HG03196 (cell line): ENCODE results near the gene DELE1.
"Not testable (repeated sequence)": the region's sequence is repeated elsewhere in the genome, so short reads cannot be mapped to it uniquely, and the experiment has no call there.

ENCODE experiments used
- ATAC-seq: cut with Tn5 transposase; IDR thresholded peaks from one replicate; pipeline ENCODE4 v1.9.1; 2021; ENCODE audit not compliant: unreplicated experiment

Gene DELE1

DNA sequence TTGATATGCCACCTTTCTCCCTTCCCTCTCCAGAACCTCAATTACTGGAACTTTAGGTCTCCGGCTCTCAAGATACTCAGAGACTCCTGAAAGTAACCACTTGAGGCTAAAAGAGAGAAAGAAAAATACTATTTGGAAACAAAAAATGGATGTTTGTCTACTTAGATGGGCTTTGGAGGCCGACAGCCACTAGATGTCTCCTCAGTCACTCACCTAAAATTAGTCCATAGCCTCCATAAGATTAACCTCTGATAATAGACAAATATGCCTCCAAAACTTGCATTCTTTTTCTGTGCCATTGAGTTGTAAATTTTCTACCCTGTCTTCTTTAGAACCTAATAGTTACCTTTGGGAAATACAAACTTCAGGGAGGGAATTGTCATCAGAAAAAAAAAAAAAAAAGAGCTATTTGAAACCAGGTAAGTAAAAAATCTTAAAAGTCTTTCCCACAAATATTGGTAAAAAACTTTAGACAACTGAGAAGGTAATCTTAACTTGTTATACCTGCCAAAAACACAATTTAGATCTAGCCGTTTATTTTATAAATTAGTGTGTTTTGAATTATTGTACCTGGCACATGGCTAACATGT is 34.3 kb upstream of the DELE1 start:
- no peak for ATAC-seq

DNA sequence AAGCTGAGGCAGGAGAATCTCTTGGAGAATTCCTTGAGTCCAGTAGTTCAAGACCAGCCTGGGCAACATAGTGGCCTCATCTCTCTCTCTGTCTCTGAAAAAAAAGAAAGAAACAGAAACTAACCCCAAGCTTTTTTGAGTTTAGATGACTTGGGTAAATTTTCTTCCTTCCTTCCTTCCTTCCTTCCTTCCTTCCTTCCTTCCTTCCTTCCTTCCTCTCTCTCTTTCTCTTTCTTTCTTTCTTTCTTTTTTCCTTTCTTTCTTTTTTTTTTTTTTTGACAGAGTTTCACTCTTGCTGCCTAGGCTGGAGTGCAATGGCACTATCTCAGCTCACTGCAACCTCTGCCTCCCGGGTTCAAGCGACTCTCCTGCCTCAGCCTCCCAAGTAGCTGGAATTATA is 33.2 kb upstream of the DELE1 start:
- not testable (repeated sequence) for ATAC-seq

DNA sequence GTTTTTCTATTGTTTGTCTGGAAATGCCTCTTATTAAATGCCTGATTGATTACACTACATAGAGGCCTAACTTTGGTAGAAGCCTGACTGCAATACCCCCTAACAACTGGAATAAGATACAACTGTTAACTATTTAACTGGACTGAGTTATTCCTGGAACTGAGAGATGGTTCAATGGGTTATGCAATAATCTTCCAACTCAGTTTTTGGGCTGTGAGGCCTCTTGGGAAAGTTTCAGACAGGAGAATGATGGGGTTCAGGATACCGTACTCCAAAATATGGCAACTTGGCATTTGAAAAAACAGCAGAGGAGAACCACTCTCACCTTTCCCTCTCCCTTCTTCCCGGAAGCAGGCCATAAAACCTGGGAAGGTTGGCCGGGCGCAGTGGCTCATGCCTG is 26.2 kb upstream of the DELE1 start:
- no peak for ATAC-seq

DNA sequence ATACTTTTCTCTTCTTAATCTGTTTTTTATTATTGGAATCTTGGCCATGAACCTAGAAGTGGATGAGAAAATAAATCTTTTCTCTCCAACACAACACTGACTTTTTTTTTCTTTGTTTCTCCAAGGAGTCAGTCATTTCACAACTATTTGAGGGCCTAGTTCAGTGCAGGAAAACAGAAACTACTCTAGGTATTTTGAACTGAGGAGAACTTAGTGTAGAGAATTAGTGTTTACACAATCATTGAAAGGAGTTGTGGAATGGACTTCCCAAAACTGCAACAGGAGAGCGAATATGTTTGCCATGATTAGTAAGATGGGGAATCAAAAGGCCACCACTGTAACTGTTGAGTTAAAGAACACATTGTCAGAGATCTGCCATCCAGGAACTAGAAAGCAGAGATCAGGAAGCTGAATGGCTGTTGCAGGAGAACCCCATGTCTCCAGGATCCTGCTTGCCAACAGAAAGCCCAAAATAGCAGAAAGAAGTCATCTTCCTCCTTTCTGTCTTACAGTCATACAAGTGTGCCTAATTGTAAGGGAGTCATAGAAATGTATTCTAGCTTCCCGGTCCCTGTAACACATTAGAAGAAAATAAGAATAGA is 25.1 kb upstream of the DELE1 start:
- no peak for ATAC-seq

DNA sequence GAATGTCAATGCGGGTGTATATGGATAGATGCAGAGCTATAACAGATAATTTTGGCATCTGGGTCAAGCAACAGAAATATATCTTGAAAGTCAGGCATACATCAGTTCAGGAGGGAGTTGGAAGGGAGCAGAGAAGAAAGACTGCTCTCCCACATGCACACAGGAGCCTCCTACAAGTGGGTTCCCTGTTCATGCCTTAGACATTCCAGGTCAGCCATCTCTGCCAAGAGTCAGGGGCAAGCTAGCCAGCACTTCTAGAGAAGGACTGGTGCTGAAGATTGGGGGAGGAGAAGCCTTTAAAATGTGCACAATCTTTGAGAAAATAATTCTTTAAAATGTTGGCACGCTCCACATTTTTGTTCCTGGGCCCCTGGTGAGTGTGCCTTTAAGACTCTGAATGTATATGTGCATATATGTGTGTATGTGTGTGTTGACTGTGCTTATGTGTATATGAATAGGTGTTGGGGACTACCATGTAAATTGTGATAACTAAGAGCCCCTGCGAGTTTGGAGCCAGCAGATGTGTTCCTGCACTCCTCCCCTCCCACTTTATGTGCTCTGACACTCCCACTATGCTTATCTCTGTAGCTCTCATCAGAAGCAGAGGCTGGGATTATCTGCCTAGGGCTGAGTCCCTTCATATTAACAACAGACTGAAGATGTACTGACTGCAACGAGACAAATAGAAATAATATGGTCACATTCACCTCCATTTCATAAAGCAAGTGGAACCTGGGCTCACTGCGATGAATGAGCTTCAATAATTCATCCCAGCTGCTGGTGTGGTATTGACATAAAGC is 21.5 kb upstream of the DELE1 start:
- no peak for ATAC-seq

DNA sequence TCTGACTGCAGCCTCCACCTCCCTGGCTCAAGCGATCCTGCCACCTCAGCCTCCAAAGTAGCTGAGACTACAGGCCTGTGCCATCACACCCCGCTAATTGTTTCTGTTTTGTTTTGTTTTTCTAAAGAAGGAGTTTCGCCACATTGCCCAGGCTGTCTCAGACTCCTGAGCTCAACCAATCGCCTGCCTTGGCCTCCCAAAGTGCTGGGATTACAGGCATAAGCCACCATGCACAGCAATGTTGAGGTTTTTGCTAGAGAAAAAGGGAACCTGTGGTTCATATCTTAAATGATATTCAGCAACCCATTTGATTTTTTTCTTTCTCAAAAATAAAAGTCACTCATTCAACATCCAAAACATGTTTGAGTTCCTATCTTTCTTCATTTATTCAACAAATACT is 20.4 kb upstream of the DELE1 start:
- ATAC-seq = no peak

DNA sequence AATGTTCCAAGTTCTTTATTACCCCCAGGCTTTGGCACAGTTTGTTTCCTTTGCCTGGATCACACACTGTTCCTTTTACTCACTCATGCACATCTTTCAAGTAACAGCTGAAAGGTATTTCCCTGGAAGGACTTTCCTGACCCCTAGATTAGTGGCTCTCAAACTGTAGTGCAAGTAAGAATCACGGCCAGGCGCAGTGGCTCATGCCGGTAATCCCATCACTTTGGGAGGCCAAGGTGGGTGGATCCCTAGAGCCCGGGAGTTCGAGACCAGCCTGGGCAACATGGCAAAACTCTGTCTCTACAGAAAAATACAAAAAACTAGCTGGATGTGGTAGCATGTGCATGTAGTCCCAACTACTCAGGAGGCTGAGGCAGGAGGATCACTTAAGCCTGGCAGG is 19.1 kb upstream of the DELE1 start:
- no peak for ATAC-seq

DNA sequence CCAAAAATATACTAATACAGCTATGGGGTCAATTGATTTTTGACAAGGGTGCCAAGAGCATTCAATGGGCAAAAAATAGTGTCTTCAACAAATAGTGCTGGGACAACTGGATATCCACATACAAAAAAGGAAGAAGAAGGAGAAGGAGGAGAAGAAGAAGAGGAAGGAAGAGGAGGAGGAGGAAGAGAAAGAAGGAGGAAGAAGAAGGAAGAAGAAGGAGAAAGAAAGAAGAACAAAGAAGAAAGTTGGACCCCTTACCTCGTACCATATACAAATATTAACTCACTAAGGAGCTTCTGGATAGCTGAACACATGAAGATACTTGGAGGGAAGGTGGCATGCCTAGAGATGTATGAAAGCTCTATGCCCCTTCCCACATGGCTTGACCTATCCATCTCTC is 17.2 kb upstream of the DELE1 start:
- ATAC-seq = no peak

DNA sequence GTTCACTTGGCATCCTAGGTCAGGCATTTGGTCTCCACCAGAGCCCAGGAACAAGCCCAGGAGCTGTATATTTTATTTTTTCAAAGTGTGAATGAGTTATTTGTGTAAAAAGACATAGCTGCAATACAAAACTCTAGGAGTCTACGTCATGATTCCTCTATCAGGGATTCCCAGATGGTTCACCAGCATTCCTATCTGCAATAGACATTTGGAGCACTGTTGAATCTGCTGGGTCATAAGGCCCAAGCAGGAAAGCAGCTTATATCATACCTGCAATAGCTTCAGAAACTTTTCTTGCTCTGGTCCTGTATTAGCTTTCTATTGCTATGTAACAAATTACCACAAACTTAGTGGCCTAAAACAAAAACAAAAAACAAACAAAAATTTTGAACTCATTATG is 16.7 kb upstream of the DELE1 start:
- no peak for ATAC-seq

DNA sequence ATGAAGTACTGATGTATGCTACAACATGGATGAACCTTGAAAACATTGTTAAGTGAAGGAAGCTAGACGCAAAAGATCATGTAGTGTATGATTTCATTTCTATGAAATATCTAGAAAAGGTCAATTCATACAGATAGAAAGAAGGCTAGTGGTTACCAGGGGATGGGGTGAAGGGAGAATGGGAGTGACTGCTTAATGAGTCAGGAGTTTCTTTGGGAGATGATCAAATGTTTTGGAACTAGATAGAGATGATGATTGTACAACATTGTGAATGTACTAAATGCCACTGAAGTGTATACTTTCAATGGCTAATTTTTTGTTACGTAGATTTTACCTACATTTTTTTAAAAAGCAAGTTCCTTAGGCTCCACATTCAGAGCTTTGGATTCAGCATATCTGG is 14.9 kb upstream of the DELE1 start:
- ATAC-seq = no peak

DNA sequence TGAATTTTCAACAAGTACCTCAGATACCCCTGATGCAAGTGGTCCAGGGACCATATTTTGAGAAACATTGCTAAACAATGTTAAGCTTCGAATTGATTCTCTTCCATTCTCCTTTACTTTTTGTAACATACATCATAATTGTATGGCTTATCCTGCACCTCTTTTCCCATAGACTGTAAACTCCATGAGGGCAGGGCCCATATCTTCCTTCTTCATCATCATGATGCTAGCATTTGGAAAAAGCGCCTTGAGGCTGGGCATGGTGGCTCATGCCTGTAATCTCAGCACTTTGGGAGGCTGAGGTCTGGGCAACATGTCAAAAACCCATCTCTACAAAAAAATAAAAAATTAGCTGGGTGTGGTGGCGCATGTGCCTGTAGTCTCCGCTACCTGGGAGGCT is 14.5 kb upstream of the DELE1 start:
- no peak for ATAC-seq

DNA sequence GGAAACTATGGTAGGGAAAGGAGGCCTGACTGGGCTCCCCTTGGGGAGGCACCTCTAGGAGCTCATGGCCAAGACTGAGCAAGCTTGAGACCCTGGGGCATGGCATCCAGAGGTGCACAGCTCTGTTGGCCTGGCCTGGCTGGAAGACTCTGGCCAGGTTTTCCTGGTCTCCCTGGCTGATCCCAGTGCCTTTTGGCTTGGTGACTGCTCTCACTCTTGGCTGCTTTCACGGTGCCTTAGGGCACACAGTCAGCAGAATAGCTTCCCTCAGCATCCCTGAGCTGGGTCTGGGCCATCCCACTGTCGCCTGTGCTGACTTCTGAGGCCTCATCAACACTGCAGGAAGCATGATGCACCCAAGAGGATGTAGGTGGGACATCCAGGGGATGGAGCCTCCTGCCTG is 13.4 kb upstream of the DELE1 start:
- no peak for ATAC-seq

DNA sequence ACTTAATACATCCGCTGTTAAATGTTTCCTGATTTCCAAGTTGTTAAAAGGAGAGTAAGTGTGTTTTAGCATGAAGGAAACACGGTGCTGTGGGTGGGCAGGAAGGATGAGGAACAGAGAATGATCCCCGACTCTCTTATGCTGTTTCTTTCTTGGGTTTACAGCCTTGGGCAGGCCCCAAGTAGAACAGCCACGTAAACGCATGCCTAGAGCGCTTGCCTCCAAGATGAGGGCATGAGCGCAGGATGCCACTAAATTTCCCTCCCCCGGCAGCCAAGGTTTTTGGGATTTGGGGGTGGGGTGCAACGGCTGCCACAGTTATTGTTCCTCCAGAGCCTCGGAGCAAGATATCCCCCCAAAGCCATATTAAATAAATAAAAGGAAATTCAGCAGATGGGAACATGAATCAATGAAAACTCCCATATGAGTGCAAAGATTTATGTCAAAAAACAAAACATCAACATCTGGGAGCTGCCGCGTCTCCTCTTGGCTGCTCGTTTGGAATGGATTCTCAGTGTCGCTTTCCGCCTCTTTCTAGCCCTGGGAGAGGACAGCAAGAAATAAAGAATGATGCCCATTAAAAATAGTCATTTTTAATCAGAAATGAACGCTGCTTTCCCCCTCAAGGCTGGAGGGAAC is 10.0 kb upstream of the DELE1 start:
- ATAC-seq = no peak

DNA sequence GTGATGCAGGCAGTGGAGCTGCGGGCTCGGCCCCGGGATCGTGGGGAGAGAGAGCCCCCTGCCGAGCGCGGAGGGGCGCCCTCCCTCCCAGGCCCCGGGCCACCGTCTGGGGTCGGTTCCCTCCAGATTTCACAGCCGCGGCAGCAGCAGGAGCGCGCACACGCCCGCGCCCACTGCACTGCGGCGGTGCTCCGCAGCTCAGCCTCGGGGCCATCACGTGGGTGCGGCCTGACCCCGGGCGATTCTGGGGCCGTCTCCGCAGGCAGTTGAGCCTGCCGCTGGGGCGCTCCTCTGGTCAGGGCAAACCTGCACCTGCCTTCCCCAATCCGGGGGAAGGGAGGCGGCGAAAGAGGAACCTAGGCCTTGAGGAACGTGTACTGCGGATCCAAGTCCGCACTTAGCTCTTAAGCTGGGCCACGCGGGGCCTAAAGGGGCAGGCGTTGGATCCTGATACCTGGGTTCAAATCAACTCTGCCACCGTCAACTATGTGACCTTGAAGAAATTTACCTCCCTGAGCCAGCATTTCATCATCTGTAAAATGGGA is 9.4 kb upstream of the DELE1 start:
- peak; percentile 61 for ATAC-seq

DNA sequence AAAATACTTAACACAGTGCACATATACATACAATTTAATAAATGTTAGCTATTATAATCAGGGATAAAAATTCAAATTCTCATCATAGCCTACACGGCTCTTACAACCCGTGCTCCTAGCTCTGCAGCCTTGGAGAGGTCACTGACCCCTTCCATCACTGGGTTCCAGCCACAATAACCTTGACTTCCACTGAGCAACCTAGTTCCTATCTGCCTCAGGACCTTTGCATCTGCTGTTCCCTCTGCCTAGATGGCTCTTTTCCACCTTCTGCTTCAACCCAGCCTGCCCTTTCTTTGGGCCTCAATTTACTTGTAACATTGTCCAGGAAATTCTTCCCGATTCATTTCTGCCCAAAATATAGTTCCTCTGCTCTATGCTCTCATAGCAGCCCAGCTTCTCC is 8.9 kb upstream of the DELE1 start:
- no peak for ATAC-seq

DNA sequence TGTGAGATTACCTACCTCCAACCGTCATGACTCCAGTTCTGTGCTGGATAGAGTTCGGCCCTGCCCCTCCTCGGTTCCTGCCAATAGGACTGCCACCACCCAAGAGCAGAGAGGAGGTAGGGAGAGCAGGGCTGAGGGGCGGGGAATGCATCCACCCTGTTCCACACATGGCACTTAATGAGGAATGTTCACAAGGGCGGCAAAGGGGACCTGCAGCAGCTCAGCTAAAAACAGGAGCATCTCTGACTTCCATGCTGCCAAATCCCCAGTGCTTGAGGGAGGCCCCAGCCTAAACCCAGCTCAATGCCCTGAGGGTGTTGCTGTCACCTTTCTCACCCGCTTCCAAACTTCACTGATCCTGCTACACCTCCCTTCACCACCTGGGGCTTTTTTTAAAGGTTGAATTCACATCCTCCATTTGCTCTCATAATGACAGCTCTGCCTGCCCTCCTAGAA is 7.8 kb upstream of the DELE1 start:
- no peak for ATAC-seq

DNA sequence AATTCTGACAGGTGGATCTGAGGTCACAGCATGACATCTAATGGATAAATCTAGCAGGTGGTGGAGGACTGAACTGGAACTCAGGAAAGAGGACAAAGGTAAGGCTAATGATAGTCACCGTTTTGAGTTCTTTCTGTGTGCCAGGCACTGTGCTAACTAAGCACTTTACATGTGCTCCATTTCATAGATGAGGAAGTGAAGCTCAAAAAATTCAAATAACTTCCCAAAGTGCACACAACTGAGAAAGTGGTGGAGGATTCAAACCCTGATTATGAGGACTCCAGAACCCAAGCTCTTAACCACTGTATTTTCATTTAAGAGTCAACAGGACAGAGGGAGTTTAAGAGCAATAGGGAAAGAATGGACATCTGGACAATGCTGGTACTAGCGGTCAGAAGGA is 7.1 kb upstream of the DELE1 start:
- ATAC-seq = no peak

DNA sequence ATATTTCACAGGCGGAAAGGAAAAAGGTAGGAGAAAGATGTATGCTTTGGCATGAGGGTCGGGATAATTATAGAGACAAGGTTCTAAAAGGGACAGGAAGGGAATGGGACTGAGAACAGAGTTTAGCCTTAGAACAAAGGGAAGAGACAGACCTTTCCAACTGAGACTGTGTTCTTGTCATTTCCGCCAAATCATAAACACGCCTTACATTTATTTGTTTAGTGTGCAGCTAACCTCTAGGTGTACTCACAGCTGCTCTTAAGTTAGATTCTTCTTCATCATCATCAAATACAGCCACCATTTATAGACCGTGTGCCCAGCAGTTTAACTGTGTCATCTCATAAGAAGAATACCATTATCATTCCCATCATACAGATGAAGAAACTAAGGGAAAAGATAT is 5.9 kb upstream of the DELE1 start:
- ATAC-seq = no peak

DNA sequence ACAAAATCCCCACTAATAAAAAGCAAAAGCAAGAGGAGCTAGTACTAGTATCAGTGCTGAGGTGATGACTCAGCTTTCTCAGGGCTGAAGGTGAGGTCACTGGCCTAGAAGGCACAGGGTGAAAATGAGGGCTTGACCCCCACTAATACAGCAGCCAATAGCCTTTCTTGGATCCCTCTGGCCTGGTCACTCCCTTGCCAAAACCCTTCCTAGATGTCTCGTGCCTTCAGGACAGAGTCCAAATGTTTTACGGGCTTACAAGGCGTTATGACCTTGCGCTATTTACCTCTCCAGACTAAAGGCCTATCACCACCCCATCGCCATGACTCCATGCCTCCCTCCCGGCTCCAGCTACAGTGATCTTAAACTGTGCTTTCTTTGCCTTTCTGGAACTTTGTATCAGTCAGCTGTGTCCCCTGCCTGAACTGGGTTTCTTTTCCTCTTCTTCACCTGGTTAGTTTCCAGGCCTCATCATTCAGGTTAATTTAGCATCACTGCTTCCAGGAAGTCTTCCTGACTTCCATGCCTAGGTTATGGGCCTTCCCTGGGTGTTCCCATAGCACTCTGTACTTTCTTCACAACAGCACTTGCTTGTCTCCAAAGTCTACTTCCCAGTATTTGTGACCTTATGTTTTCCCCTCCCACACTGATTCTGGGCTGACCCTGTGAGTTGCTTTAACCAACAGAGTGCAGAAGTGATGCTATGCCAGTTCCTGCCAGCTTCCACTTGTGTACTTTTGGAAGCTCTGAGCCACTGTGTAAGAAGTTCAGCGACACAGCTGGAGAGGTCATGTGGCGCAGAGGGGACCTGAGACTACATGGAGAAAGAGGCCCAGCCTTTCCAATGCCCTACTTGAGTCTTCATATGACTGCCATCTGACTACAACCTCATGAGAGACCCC is 4.2 kb upstream of the DELE1 start:
- ATAC-seq = no peak

DNA sequence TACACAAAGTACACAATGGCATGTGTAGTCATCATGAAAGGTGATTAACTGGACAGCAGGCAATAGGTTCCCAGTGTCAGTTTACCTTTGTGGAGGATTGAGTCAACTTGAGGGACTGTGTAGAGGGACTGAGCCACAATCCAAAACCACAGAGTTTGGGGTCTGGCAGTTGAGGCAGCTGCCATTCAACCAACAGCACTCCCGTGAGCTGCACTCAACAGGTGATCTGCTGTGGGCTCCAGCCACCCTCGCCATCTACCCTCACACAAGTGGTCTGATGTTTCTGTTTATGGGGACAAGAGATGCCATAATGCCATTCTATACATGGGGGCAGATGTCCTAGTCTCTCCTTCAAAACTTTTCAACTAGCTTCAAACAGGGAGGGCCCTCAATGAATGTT is 2.9 kb upstream of the DELE1 start:
- no peak for ATAC-seq
